ENCODE measurements around the gene EPB41L5.
"Not testable (repeated sequence)": the region's sequence is repeated elsewhere in the genome, so short reads cannot be mapped to it uniquely, and the experiment has no call there.

Gene EPB41L5

GRCh38 chr2:120199817-120200459, 187.1 kb downstream of the EPB41L5 start:
- DNase-seq (ENCODE audit: low read depth in 3 of 3), result not testable (repeated sequence)

DNA sequence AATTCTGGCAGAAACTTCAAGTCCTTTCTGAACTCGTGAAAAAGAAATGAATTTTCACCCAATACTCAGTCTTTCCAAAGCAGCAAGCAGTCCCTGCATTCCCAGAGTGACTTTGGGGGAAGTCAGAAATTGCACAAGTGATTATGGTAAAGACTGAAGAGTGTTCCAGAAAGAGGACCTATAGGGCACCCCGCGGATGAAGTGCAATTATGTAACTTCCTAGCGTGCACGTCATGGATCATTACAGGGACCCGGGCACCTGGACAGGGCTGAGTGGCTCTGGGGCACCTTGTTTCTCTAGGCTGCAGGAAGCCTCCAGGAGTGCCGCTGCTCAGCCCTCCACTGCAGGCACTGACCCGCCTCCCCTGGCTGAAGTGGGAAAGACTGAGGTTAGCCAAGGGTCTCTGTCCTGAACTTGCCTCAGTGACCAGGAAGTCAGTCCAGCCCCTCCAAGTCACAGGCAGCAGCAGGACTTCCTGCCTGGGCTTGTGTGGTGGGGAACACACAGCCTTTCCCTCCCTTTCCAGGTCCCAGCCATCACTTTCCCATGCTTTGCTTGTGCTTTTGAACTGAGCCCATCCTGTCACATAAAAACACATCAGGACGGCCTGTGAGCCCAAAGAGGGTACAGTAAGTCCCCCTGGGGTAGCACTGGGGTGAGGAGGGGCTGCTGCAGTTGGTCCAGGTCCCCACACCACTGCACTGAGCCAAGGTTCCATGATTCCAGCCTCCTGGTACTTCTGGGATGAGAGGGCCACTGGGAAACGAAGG, 190.6 kb downstream of the EPB41L5 start:
- DNase-seq (ENCODE audit: low read depth in 3 of 3), result no peak

GRCh38 chr2:120204022-120204405, 191.1 kb downstream of the EPB41L5 start:
- no peak for DNase-seq (ENCODE audit: low read depth in 3 of 3)

DNA sequence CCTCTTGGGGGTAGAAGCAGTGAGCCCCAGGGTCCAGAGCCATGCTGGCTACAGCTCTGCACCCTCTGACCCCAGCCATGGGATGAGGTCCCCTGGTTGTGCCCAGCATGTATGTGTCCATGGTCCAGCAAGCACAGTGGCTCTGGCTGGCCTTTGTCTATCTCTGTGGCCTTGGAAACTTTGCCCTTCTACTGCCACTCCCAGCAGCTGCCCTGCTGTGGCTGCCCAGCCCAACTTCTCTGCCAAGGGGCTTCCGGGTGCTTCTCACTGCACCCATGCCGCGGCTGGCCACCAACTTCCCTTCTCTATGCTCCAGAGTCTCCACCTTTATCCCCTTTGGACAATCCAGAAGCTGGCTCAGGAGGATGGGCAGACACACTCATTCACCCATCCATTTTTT, 191.5 kb downstream of the EPB41L5 start:
- no peak for DNase-seq (ENCODE audit: low read depth in 3 of 3)

GRCh38 chr2:120204945-120205670, 192.2 kb downstream of the EPB41L5 start:
- DNase-seq (ENCODE audit: low read depth in 3 of 3), result no peak

DNA sequence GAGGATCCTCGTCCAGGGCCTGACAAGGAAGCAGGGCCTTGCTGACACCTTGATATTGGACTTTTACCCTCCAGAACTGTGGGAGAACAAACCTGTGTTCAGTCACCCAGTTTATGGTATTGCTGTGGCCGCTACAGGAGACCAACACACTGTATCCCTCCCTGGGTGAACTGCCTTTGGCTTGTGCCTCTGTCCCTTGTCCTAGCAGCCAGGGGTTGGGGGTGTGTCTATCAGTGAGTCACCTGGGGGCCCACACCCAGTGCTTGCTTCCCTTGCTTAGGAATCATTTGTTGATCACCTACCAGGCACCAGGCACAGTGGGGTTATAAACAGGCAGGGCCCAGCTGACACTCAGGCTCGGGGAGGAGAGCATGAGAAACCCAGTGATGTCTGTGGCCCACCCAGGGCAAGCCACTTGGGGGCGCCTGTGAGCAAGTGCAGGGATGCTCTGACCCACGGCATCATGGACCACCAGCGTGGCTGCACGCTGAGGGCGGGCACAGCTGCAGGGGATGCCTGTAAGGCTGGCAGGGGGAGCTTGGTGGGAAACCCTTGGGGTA, 193.2 kb downstream of the EPB41L5 start:
- DNase-seq (ENCODE audit: low read depth in 3 of 3), result peak in 1 of 3 donors; percentile 45

GRCh38 chr2:120208381-120209353, 195.8 kb downstream of the EPB41L5 start:
- DNase-seq (ENCODE audit: low read depth in 3 of 3), result no peak

GRCh38 chr2:120209427-120210269, 196.8 kb downstream of the EPB41L5 start:
- DNase-seq (ENCODE audit: low read depth in 3 of 3), result no peak

DNA sequence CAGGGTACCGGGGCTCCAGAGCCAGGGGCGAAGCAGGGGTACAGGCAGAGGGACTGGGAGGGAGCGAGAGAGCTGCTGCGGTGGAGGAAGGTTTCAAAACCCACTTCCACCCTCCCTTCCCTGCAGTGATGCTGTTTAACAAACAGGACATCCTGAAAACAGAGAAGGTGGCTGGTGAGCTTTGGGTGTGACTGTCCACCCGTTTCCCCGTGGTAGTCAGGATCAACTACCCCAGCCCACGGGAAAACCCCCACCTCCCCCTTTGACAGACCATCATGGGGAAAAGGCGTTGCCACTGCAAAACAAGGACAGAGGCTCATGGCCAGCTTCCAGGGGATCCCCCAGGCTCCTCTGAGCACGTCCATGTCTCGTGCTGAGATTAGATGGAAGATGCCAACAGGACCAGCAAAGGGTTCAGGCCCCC, 197.4 kb downstream of the EPB41L5 start:
- DNase-seq (ENCODE audit: low read depth in 3 of 3), result no peak

GRCh38 chr2:120218181-120218580, 205.3 kb downstream of the EPB41L5 start:
- DNase-seq (ENCODE audit: low read depth in 3 of 3), result no peak

- DNase-seq (ENCODE audit: low read depth in 3 of 3), result no peak
Measured at GRCh38 chr2:120219291-120219690, 206.4 kb downstream of the EPB41L5 start.

GRCh38 chr2:120219766-120220165, 206.9 kb downstream of the EPB41L5 start:
- no peak for DNase-seq (ENCODE audit: low read depth in 3 of 3)

- no peak for DNase-seq (ENCODE audit: low read depth in 3 of 3)
Measured at GRCh38 chr2:120220756-120221155, 207.9 kb downstream of the EPB41L5 start.

DNA sequence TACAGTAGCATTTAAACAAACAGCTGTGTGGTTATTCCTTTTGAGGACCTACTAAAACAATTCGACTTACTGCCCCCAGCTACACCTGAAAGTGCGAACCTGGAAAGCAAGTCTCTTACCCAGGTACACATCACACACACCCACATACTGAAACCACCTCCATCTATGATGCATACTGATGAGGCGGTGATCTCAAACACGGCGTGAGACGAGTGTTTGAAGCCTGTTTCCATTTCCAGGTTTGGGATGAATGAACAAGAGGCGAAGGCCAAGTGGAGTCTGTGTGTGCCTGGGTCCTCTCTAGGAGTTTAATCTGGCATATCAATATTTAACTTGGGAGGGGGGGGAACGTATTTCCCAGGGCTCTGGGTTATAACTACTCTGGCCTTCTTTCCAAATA, 208.7 kb downstream of the EPB41L5 start:
- DNase-seq (ENCODE audit: low read depth in 3 of 3), result no peak

- DNase-seq (ENCODE audit: low read depth in 3 of 3), result no peak
Measured at GRCh38 chr2:120222186-120223033, 209.5 kb downstream of the EPB41L5 start.

DNA sequence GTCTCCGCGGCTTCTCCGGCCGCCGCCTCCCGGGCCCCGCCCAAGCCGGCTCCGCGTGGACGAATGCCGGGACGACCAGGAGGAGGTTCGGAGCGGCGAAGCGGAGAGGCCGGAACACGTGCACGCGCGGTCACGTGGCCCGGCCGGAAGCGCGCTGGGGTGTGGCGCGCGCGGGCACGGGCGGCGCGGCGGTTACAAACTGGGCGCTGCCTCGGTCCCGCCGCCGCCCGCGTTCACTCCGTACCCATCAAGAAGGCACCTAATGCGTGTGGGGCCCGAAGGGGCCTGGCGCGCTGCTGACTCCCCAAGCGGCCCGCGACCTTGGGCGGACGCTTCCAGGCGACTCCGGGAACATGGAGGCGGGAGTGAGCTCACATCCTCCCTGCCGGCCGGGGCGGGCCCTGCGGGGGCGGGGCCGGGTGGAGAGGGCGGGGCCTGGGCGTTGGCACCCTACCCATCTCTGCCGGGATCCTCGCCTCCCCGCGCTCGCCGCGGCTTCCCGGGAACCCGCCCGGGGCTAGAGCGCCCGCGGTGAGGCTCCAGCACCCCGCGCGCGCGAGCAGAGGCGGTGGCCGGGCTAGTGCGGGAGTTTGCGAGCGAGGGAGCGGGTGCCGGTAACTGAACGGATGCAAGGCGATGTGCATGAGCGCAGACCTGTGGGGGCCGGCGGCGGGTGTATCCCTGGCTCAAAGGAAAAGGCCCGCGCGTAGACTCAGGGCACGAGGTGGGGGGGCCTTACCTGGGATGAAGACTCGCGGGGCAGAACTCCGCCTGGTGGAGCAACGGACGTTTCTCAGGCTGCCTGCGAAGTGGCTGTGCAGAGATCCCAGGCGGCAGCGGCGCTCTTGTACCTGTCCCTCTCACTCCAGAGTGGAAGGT, 210.4 kb downstream of the EPB41L5 start, which contains the start of gene TMEM185B:
TSS of gene TMEM185B (minus strand) at position 367 of the 879 bp plus-strand sequence. CDS start 424 bp downstream, outside the sequence.
- DNase-seq (ENCODE audit: low read depth in 3 of 3), result peak; percentile 83 to 85 (median 84)

DNA sequence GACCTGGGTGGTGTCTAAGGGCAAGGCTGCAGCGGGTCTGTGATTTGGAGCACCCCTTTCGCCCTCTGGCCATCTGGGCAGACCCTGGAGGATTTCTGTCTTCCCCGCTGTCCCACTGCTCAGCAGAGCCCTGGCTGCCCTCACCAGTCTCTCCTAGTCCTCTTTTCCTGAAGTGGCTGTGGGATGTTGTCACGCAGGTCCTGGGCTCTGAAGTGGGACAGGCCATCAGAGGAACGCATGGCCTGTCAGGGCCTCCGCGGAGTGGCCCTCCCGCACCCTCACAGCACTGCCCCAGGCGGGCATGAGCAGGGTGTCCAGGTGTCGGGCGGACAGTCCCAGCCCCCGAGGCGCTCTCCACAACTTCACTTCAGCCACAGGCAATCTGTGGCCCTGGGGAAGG, 211.4 kb downstream of the EPB41L5 start:
- no peak for DNase-seq (ENCODE audit: low read depth in 3 of 3)

All from stimulated activated CD4-positive, alpha-beta T cell treated with anti-CD3 and anti-CD28 coated beads, TNF-alpha, amount 100 ng/mL, for 48 hours (primary cell).